GM23248 (cell line): ENCODE measurements around the gene TARBP1. TPM values are rescaled to one million over a fixed set of nuclear protein-coding genes. Genes with fewer than 3 reads are reported as not detected.

ENCODE experiments used
- DNase-seq: peaks from one replicate; pipeline ENCODE4 v3.0.0-alpha.2; 2015
- H2AFZ ChIP-seq: fragments of 200-600 bp; sonication (generic); 2 replicates; pipeline ENCODE4 v1.6.1; 2016; ENCODE audit warnings: antibody characterized with exemption
- H3F3A ChIP-seq: fragments of 200-600 bp; sonication (generic); 2 replicates; pipeline ENCODE4 v1.6.1; 2016; ENCODE audit warnings: mild to moderate bottlenecking, antibody characterized with exemption, mixed run types; ENCODE audit not compliant: insufficient read depth
- H3K27ac ChIP-seq: fragments of 200-600 bp; sonication (generic); 2 replicates; pipeline ENCODE4 v1.5.1; 2016; ENCODE audit warnings: mild to moderate bottlenecking
- H3K27me3 ChIP-seq: fragments of 200-600 bp; sonication (generic); replicated peaks from 2 replicates; pipeline ENCODE4 v1.6.1; 2016; ENCODE audit warnings: mild to moderate bottlenecking; ENCODE audit not compliant: insufficient read depth
- H3K36me3 ChIP-seq: fragments of 200-600 bp; sonication (generic); 2 replicates; pipeline ENCODE4 v1.6.1; 2016; ENCODE audit warnings: low read depth, mild to moderate bottlenecking
- H3K4me1 ChIP-seq: fragments of 200-600 bp; sonication (generic); 2 replicates; pipeline ENCODE4 v1.6.1; 2016; ENCODE audit warnings: mild to moderate bottlenecking; ENCODE audit not compliant: insufficient read depth
- H3K4me2 ChIP-seq: fragments of 200-600 bp; sonication (generic); one replicate; pipeline ENCODE4 v1.6.1; 2016; ENCODE audit warnings: mild to moderate bottlenecking; ENCODE audit not compliant: unreplicated experiment
- H3K4me3 ChIP-seq: fragments of 200-600 bp; sonication (generic); 2 replicates; pipeline ENCODE4 v1.5.1; 2016; ENCODE audit warnings: mild to moderate bottlenecking
- H3K79me2 ChIP-seq: fragments of 200-600 bp; sonication (generic); 2 replicates; pipeline ENCODE4 v1.6.1; 2016; ENCODE audit warnings: mild to moderate bottlenecking; ENCODE audit not compliant: insufficient read depth
- H3K9ac ChIP-seq: fragments of 200-600 bp; sonication (generic); 2 replicates; pipeline ENCODE4 v1.6.1; 2016; ENCODE audit warnings: mild to moderate bottlenecking
- H3K9me2 ChIP-seq: fragments of 200-600 bp; sonication (generic); 2 replicates; pipeline ENCODE4 v1.6.1; 2016; ENCODE audit warnings: mixed run types, mild to moderate bottlenecking, moderate library complexity; ENCODE audit not compliant: insufficient read depth
- H3K9me3 ChIP-seq: fragments of 200-600 bp; sonication (generic); one replicate; pipeline ENCODE4 v1.6.1; 2017; ENCODE audit warnings: low read depth
- H4K20me1 ChIP-seq: fragments of 200-600 bp; sonication (generic); 2 replicates; pipeline ENCODE4 v1.6.0; 2016; ENCODE audit not compliant: insufficient read depth
- EZH2 ChIP-seq: fragments of 200-600 bp; sonication (generic); IDR thresholded peaks from 2 replicates; pipeline ENCODE4 v1.6.1; 2018; ENCODE audit warnings: antibody characterized with exemption, mild to moderate bottlenecking; ENCODE audit not compliant: insufficient read depth, poor library complexity, severe bottlenecking
- EZH2phosphoT487 ChIP-seq: fragments of 200-600 bp; sonication (generic); IDR thresholded peaks from 2 replicates; pipeline ENCODE4 v1.6.1; 2018; ENCODE audit warnings: antibody characterized with exemption, moderate library complexity, mild to moderate bottlenecking, low read depth; ENCODE audit not compliant: insufficient read depth
- WGBS, 2 experiments: methylation state at CpG; one replicate each; pipeline ENCODE4 v1.1.6; 2015 to 2017; ENCODE audit warnings: low lambda C conversion rate in 2 of 2, low coverage in 1 of 2; ENCODE audit errors: missing lambda C conversion rate in 2 of 2; 5-methylcytosine and 5-hydroxymethylcytosine counted together
- in situ Hi-C: fragments of 300-500 bp; cut with MboI; formaldehyde crosslinking; loops from 2 replicates; pipeline ENCODE4 v1.15.0; 2020
- polyA plus RNA-seq: library from polyadenylated mRNA; unstranded; fragments of >200 nt; fragmentation: Nextera tagmentation; extraction: Ambion mirVana; gene quantifications from 2 replicates; pipeline ENCODE4 v1.2.1, GENCODE V29; 2016
- total RNA-seq: library from RNA; depleted of rRNA; stranded (reverse); fragments of >200 nt; shearing (Covaris generic); gene quantifications from 2 replicates; pipeline ENCODE4 v1.2.3, GENCODE V29; 2014

Gene TARBP1
- total and polyA plus RNA-seq, 2 experiments from 2014 or later: 5.2 to 11.9 TPM

- no peaks in the 10 kb centered on the region for H3K36me3 ChIP-seq
- TF ChIP-seq EZH2 (no peak), EZH2phosphoT487 (no peak)
- 78 to 86% methylated on average over 5 of the region's 5 CpGs for WGBS, 2 experiments
These were observed 69.7 kb downstream of the TARBP1 start for GRCh38 chr1:234409328-234409727.

GRCh38 chr1:234408757-234409156 is 70.2 kb downstream of the TARBP1 start:
- in situ Hi-C loops: no loop called here
- no peaks in the 10 kb centered on the region for H3K79me2 ChIP-seq
- no peak for DNase-seq
- H3F3A ChIP-seq: no peaks in the 10 kb centered on the region
- H3K36me3 ChIP-seq: no peaks in the 10 kb centered on the region
- no peak overlapping the region for H3K27ac ChIP-seq
- no peaks in the 10 kb centered on the region for H4K20me1 ChIP-seq
- WGBS, 2 experiments: 94% methylated on average over 9 of the region's 9 CpGs
- no peak overlapping the region for H2AFZ ChIP-seq
- H3K4me2 ChIP-seq: no peak overlapping the region
- no peaks in the 10 kb centered on the region for H3K4me1 ChIP-seq
- no peak for TF ChIP-seq EZH2
- TF ChIP-seq EZH2phosphoT487: no peak
- H3K4me3 ChIP-seq: no peak overlapping the region
- H3K9me3 ChIP-seq: no peaks in the 10 kb centered on the region
- no peaks in the 10 kb centered on the region for H3K9me2 ChIP-seq
- H3K9ac ChIP-seq: no peak overlapping the region
- H3K27me3 ChIP-seq: no peaks in the 10 kb centered on the region

More at GRCh38 chr1:234409328-234409727, 69.7 kb downstream of the TARBP1 start:
- H3F3A ChIP-seq: no peaks in the 10 kb centered on the region
- H3K9me3 ChIP-seq: no peaks in the 10 kb centered on the region
- no peak overlapping the region for H3K27ac ChIP-seq
- H3K9ac ChIP-seq: no peak overlapping the region
- no peak for DNase-seq
- H3K9me2 ChIP-seq: no peaks in the 10 kb centered on the region
- H3K4me3 ChIP-seq: no peak overlapping the region
- in situ Hi-C loops: no loop called here
- no peaks in the 10 kb centered on the region for H3K4me1 ChIP-seq
- H4K20me1 ChIP-seq: no peaks in the 10 kb centered on the region
- H3K79me2 ChIP-seq: no peaks in the 10 kb centered on the region
- no peak overlapping the region for H3K4me2 ChIP-seq
- H3K27me3 ChIP-seq: no peaks in the 10 kb centered on the region
- H2AFZ ChIP-seq: no peak overlapping the region

- Histone ChIP-seq H3K4me2 (no peak overlapping the region), H3K9me3 (no peaks in the 10 kb centered on the region), H3K27ac (no peak overlapping the region), H3K79me2 (no peaks in the 10 kb centered on the region), H4K20me1 (no peaks in the 10 kb centered on the region), H3K9ac (no peak overlapping the region), H3K4me3 (no peak overlapping the region), H2AFZ (no peak overlapping the region), H3K9me2 (no peaks in the 10 kb centered on the region), H3K36me3 (no peaks in the 10 kb centered on the region), H3F3A (peaks cover 1% of the 10 kb centered on the region; the same call in 1 of the 2 replicates), H3K27me3 (no peaks in the 10 kb centered on the region), H3K4me1 (no peaks in the 10 kb centered on the region)
- 98 to 99% methylated on average over 4 of the region's 4 CpGs for WGBS, 2 experiments
- TF ChIP-seq EZH2phosphoT487 (no peak), EZH2 (no peak)
- DNase-seq: no peak
- in situ Hi-C loops: no loop called here
These were observed 72.1 kb downstream of the TARBP1 start for GRCh38 chr1:234406871-234407270.

GRCh38 chr1:234405676-234406075 is 73.3 kb downstream of the TARBP1 start:
- Histone ChIP-seq H3K9ac (no peak overlapping the region), H3K4me3 (no peak overlapping the region), H3K36me3 (no peaks in the 10 kb centered on the region), H3F3A (peaks cover 7% of the 10 kb centered on the region; the same call in 1 of the 2 replicates), H4K20me1 (no peaks in the 10 kb centered on the region), H3K9me3 (no peaks in the 10 kb centered on the region), H2AFZ (no peak overlapping the region), H3K9me2 (no peaks in the 10 kb centered on the region), H3K4me2 (no peak overlapping the region), H3K4me1 (no peaks in the 10 kb centered on the region), H3K27me3 (no peaks in the 10 kb centered on the region), H3K27ac (no peak overlapping the region), H3K79me2 (no peaks in the 10 kb centered on the region)
- no peak for DNase-seq
- in situ Hi-C loops: no loop called here
- 57 to 62% methylated on average over 6 of the region's 6 CpGs for WGBS, 2 experiments
- TF ChIP-seq EZH2phosphoT487: no peak
- TF ChIP-seq EZH2: no peak

GRCh38 chr1:234402939-234403338 is 76.0 kb downstream of the TARBP1 start:
- Histone ChIP-seq H3K27me3 (no peaks in the 10 kb centered on the region), H3K9me3 (no peaks in the 10 kb centered on the region), H3K36me3 (no peaks in the 10 kb centered on the region), H3K9ac (no peak overlapping the region), H3K4me2 (no peak overlapping the region), H3K79me2 (no peaks in the 10 kb centered on the region), H3K4me1 (peaks cover 7% of the 10 kb centered on the region), H3K27ac (no peak overlapping the region), H2AFZ (no peak overlapping the region), H4K20me1 (no peaks in the 10 kb centered on the region), H3K9me2 (no peaks in the 10 kb centered on the region), H3F3A (peaks cover 21% of the 10 kb centered on the region; the same call in 1 of the 2 replicates), H3K4me3 (no peak overlapping the region)
- in situ Hi-C loops: no loop called here
- no peak for DNase-seq
- 80 to 87% methylated on average over 3 of the region's 3 CpGs for WGBS, 2 experiments
- TF ChIP-seq EZH2phosphoT487 (no peak), EZH2 (no peak)
